NCI-H2196 treated with DMSO at 0.1 percent for 48 hours (cell line): ENCODE results near the gene TJP1.
"Not testable (repeated sequence)": the region's sequence is repeated elsewhere in the genome, so short reads cannot be mapped to it uniquely, and the experiment has no call there.

ENCODE experiments used
- DNase-seq: peaks from one replicate; lab custom pipeline; 2025; ENCODE audit not compliant: unreplicated experiment; lab: John Stamatoyannopoulos, UW

Gene TJP1

DNA sequence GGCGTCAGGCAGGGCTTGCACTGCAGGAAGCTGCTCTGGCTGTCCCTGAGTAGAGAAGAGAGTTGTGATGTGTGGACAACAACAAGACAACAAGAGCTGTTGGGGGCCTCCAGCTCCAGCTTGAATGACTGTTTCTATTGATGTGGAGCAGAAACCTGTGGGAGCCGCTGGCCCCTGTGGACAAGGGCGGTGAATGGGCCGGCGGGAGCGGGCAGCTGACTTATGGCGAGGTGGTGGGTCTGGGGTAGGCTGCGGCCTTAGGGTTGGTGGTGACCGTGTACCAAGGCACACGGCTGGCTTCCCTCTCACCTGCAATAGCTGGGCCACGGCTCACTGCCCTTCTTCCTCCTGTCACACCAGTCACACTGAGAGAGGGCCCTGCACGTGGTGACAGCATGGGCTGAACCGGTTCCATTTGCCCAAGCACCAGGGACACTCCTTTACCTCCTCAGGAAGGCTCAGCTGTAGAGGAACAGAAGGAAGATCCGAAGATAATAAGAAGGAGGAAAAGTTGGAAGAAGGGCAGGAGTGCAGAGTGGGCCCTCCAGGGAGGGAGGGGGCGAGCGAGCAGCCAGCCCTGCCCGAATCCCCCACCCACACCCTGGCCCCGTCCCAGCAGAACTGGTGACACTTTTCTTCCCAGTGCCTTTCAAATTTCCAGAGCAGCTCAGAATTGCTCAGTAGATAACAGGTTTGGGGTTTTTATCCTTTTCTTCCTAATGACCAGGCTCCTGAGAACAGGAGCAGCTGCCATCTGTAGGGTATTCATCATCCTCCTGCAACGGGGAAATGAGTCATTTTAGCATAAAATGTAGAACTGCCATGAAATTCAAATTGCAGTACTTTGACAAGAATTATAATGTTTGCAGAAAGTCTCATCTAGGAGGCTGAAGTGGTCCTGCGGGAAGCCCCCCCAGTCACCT lies 136.9 kb downstream of the TJP1 start:
- no peak for DNase-seq

DNA sequence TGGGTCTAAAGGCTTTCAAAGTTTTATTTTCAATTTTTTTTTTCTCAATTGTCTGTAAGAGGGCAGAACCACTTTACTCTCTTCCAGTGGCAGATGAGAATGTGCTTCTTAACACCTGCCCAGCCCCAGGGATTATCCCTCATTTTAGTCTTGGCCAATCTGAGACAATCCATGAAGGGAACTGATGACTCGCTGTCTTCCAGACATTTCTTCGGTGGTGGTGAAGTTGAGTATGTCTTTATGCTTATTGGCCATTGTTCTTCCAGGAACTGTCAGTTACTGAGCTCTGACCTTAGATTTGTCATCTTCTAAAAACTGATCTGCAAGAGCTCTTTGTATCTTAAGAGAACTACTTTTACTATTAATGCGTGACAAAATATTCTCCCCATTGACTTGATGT lies 139.5 kb downstream of the TJP1 start:
- DNase-seq: no peak

DNA sequence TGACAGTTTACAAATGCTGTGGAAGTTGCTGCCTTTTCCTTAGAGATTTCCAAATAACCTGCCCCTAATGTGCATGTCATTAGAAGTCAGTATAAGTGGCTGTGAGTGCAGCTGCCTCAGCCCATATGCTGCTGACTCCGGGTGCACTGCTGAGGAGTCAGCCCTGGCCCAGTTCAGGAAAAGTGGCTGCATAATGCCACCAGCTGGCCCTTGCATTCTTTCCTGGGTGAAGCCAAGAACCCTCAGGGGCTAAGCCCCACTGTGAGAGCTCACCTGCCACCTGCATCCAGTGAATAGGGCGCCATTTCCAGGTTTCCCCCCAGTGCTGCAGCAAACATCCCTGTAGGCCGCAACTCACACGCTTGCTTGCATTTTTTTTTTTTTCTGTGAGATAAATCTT lies 139.9 kb downstream of the TJP1 start:
- DNase-seq: no peak

DNA sequence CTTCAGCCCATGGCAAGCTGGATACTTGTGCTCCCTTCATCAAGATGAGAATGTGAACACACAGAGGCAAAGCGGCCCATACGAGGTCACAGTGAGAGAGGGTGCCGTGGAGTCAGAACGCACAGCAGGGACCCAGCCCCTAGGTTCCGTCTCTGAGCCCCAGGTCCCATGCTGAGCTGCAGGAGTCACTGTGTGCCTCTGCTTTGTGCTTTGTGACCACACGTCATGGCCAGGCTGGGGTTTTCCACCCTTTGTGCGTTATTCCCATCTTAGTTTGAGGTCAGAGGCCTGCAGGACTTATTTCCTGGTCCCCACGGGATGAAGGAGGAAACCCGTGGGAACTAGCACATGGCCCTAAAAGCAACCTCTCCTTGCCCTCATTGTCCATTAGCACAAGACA lies 140.3 kb downstream of the TJP1 start:
- no peak for DNase-seq

DNA sequence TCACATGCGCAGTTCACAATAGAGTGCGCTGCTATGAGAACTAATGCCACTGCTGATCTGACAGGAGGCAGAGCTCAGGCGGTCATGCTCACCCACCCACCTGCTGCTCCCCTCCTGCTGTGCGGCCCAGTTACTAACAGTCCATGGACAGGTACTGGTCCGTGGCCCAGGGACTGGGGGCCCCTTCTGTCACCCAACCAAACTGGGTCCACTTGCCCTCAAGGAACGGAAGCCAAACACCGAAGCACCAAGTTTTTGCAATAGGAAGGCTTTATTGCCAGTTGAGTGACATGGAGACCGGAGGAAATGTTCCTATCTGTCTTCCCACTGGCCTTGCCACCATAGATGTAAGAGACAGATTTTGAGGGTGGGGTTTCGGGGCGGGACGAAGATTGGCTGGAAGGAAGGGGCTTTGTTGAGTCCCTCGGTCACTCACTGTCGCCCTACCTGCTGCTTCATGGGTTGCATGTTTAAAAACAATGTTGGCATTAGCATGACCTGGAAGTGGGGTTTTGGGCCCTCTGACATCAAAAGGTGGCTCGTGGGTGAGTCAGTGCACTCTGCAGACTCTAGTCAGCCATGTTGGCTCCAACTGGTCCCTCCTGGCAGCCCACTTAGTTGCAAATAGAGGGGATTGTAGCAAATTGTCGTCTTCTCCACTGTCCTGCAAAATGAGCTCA lies 141.0 kb downstream of the TJP1 start:
- no peak for DNase-seq

DNA sequence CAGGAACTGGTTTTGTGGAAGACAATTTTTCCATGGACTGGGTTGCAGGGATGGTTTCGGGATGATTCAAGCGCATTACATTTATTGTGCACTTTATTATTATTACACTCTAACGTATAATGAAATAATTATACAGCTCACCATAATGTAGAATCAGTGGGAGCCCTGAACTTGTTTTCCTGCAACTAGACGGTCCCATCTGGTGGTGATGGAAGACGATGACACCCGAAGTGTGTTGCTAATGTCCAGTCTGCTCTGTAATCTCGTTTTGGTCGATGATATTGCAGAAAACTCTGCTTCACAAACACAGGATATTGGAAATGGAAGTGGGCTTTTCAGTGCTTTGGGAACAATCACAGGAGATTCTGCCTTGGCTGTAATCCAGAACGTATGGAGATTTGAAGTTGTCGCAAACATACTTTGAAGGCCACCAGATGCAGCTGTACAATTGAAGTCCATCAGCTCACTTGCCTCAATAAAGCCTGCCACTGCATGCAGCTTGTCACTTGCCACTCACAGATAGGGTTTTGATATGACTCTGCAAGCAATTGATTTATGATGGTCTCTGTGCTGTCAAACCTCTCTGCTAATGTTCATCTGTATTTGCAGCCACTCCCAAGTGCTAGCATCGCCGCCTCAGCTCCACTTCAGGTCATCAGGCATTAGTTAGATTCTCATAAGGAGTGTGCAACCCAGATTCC lies 141.7 kb downstream of the TJP1 start:
- DNase-seq: no peak

DNA sequence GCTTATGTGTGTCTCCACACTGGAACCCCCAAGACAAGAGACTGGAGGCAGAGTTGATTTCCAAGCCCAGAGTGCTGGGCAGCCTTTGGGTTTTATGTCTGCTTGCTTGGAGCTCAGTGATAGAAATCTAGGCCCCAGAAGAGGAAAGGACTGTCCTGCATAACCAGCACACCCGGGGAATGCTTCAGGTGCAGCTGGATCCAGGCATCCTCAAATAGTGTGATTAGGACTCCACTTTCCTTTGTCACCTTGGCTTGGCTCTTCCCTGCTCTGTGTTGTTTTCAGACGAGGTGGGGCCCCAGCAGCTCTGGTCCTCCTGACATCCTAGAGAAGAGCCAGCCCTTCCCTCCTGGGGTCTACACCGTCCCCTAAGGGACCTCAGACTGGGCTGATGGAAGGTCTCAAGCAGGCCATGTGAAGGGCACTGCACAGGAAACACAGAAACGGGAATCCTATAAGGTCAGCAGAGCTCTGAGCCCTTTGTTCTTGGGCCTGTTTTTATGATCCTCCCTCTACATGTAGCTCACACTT lies 143.7 kb downstream of the TJP1 start:
- DNase-seq: no peak

DNA sequence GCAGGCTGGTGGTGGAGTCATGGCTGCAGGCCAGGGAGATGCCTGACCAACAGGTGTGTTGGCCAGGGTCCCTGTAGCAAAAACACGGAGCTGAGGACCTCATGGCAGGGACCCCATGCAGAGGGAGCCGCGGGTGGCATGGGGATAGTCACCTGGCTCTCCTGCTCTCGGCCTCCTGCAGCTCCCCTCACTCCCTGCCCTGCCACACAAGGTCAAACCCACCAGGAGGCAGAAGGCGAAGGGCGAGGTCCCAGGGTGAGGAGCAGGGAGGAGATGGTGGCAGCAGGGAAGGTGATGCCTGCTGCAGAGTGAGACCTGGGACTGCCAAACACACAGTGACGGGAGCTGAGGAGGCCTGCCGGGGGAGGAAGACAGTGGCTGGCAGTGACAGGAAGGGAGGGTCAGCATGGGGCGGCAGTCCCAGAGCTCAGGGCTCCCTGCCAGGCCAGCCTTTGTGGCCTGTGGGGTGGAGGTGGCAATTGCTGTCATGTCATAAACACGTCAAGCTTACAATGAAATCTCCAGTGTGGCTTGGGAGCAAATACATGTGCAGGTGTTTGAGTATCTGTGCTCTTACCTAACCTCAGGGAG lies 144.3 kb downstream of the TJP1 start:
- no peak for DNase-seq

DNA sequence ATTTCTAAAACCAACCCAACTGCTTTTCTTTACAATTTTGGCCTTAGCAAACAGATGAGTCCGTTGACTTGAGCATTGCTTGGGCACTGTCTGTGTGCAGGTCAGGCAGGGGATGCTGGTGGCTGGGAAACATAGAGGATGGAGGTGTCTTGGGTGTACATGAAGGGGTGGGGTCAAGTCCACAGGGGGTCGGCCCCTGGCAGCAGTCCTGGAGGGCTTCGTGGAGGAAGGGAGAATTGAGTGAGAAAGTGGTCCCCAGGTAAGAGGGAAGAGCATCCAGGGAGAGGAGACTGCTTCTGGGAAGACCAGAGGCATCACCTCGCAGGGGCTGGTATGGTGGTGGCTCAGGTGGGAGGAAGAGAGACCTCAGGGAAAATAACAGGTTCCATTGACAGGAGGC lies 144.8 kb downstream of the TJP1 start:
- no peak for DNase-seq

DNA sequence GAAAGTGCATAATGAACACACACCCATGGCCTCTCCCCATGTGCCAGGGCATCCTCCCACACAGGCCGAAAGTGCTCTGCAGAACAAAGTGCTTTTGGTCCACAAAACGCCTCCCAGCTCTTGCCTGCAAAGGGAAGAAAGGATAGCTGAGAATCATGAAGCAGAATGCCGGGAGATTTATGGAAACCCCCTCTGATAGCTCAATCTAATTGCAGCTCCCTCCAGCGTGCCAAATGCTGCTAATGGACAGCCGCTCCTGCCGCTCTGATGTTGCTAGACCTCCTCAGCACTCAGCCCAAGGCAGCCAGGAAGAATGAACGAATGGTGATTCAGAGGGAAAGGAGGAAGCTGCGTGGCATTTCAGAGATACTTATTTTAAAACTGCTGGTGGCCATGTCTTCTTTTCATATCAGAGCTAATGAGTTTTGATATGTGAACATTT lies 145.3 kb downstream of the TJP1 start:
- DNase-seq: no peak

DNA sequence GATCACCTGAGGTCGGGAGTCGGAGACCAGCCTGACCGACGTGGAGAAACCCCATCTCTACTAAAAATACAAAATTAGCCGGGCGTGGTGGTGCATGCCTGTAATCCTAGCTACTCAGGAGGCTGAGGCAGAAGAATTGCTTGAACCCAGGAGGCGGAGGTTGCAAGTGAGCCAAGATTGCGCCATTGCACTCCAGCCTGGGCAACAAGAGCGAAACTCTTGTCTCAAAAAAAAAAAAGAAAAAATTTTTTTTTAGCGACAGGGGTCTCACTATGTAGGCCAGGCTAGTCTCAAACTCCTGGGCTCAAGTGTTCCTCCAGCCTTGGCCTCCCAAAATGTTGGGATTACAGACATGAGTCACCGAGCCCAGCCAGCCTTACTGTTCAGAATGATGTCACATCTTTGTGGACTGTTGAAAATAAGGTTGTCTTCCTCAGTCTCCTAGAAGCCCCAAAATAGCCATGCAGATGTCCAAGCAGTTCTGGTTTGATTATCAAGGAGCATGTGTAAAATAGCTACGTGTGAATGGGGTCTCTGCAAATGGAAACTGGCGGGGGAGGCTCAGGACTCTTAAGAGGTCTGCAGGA lies 145.8 kb downstream of the TJP1 start:
- not testable (repeated sequence) for DNase-seq

DNA sequence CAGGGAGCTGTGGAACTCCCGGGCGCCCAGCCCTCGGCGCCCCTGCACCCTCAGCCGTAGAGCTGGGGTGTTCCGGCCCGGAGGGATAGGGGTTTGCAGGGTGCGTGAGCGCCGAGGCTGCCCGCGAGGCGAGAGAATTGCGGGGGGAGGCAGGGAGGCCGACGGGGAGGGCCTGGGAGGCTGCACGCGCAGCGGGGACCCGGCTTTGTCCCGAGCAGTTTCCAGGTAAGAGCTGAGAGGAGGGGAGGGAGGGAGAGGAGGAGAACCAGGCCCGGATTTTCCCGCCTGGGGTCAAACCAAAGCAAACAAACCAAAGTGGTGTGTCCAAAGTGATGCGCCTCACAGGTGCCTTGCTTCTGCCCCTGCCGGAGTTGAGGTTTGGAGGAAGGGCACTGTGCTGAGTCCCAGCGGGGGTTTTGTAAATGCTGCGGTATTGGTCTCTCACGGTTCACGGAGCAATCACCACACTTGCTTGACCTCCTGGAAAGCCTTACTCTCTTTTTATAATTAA lies 146.4 kb downstream of the TJP1 start:
- DNase-seq: no peak

DNA sequence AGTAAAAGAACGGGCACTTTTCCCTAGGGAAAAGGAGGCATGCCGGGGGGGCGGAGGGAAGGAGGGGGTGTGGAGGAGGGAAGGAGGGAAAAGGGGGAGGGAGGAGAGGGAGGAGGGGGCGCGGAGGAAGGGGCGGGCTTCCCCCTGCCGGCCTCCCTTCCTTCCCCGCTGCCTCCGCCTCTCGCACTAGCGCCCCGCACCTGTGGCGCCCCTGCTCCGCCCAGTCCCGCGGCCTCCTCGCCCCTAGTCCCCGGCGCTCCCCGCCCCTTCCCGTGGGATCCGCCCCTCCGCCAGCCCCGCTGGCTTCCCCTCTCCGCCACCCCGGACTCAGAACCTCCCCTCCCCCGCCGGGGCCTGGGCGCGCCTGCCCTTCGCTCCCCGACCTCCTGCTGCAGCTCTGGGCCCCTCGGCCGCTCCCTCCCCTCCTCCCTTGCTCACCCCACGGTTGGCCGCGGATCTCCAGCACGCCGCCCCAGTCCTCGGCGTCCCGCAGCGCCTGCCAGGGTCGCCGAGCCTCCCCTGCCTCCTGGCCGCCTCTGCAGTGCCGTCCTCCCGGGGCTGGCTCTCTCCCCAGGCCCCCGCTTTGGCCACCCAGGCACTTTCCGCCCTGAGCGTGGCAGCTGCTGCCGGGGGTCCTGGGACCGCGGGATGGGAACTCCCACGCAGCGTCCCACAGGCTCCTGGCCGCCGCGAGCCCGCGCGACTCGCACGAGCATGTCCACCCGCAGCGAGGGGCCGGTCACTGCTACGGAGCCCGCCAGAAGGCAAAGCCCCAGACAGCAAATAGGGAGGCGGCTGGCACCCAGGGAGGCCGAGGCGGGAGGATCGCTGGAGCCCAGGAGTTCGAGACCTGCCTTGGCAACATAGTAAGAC lies 147.4 kb downstream of the TJP1 start:
- no peak for DNase-seq

DNA sequence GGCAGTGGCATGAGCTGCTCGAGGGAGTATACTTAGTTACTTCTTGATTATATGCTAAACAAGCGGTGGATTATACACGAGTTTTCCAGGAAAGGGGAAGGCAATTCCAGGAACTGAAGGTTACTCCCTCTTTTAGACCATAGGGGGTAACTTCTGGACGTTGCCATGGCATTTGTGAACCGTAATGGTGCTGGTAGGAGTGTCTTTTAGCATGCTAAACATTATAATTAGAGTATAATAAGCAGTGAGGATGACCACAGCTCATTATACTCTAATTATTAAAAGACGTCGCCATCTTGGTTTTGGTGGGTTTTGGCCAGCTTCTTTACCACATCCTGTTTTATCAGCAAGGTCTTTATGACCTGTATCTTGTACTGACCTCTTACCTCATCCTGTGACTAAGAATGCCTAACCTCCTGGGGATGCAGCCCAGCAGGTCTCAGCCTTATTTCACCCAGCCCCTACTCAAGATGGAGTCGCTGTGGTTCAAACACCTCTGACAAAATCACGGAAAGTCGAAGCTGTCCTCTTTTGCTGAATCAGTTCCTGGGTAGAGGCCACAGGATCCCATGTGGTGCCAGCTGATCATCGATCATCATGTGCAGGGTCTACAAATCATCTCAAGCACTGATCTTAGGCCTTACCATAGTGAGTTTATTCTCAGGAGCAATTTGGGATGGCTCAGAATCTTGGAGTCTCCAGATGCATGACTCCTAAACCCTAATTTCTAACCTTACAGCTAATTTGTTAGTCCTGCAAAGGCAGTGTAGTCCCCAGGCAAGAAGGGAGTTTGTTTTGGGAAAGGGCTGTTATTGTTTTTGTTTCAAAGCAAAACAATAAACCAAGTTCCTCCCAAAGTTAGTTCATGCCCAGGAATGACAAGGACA lies 149.1 kb downstream of the TJP1 start:
- DNase-seq: no peak

DNA sequence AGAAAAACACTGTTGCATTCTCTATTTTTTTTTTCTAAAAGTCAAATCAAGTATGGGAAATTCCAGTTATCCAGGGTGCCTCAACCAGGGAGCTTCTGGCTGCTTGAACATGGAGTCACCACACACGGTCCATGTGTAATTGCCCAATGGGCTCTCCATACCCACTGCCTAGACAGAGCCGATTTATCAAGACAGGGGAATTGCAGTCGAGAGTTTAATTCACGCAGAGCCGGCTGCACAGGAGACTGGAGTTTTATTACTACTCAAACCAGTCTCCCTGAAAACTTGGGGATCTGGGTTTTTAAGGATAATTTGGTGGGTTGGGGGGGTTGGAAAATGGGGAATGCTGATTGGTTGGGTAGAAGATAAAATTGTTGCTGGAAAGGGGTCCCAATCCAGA lies 149.8 kb downstream of the TJP1 start:
- DNase-seq: no peak

DNA sequence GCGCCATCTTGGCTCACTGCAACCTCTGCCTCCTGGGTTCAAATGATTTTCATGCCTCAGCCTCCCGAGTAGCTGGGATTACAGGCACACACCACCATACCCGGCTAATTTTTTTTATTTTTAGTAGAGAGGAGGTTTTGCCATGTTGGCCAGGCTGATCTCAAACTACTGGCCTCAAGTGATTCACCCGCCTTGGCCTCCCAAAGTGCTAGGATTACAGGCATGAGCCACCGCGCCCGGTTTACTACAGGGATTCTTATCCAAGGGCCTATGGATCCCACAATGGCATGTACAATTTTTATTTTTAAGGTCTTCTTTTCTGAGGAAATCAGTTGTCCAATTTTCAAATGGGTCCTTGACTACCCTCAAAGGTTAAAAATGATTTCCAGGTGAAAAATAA lies 150.2 kb downstream of the TJP1 start:
- not testable (repeated sequence) for DNase-seq

DNA sequence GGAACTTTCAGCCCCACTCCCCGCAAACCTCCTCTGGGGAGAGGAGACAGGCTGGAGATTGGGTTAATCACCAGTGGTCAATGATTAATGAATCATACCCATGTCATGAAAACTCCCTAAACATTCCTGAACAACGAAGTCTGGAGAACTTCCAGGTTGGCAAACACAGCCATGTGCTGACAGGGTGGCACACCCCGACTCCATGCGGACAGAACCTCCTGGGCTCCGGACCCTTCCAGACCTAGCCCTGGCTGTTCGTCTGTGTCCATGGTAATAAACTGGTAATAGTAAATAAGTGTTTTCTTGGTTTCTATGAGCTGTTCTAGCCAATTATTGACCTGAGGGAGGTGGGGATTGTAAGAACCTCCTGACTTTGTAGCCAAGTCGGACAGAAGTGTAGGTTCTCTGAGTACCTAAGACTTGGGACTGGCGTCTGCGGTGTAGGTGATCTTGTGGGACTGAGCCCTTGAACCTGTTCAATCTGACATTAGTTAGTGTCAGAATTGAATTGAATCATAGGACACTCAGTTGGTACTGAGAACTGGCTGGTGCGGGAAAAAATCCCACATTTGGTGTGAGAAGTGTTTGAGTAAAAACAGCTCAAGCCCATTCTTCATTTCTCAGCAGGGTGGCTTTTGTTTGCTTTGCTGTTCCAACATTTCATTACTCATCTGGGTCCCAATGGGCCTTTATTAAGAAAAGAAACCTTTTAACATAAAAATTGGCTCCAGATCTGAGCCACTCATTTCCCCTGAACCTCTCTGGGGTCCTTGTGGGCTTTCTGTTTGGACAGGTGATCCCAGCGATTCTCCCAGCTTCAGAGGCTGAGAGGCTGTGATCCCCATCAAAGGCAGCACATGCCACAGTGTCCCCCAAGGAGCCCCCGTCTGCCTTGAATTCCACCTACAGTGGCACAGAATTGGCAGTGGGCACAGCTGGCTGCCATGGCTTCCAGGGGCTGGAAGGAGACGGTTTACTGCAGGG lies 151.0 kb downstream of the TJP1 start:
- DNase-seq: no peak
